ENCODE data around the gene IZUMO3. TPM values are rescaled to one million over a fixed set of nuclear protein-coding genes. Genes with fewer than 3 reads are reported as not detected.

Gene IZUMO3
- total RNA-seq, 2 donors from 2014 or later = not detected

- H3K4me1 Mint-ChIP-seq = no peaks in the 10 kb centered on the region
- H3K4me3 ChIP-seq (ENCODE audit: low read length) = no peak overlapping the region
- no peak for TF ChIP-seq CTCF (conservative IDR thresholded peaks at IDR 0.05)
These were observed 26.7 kb upstream of the IZUMO3 start for GRCh38 chr9:24572406-24572805.

GRCh38 chr9:24561957-24562356 lies 16.3 kb upstream of the IZUMO3 start:
- Histone ChIP-seq H3K4me3 (ENCODE audit: low read length) (no peak overlapping the region), H3K36me3 (ENCODE audit: control insufficient read depth, insufficient read depth, low read length) (no peaks in the 10 kb centered on the region), H3K27me3 (ENCODE audit: control insufficient read depth, insufficient read depth, low read length, poor library complexity, severe bottlenecking) (no peaks in the 10 kb centered on the region), H3K9ac (ENCODE audit: extremely low read depth, low read length, poor library complexity, severe bottlenecking) (no peak overlapping the region), H3K4me1 (ENCODE audit: control insufficient read depth, insufficient read depth, low read length) (no peaks in the 10 kb centered on the region), H3K9me3 (ENCODE audit: control insufficient read depth, low read length) (no peaks in the 10 kb centered on the region), H3K27ac (ENCODE audit: low read depth, low read length) (no peak overlapping the region)
- Mint-ChIP-seq H3K9me3 (no peaks in the 10 kb centered on the region), H3K4me1 (no peaks in the 10 kb centered on the region), H3K27me3 (ENCODE audit: insufficient read depth) (no peaks in the 10 kb centered on the region), H3K27ac (no peak overlapping the region), H3K36me3 (ENCODE audit: low read depth) (no peaks in the 10 kb centered on the region), H3K4me3 (no peak overlapping the region)
- WGBS, 2 experiments (ENCODE audit: insufficient coverage in 1 of 2, insufficient read length in 1 of 2) = 87 to 100% methylated on average over 2 to 3 of the region's 3 CpGs
- no peak for TF ChIP-seq CTCF (conservative IDR thresholded peaks at IDR 0.05)
- DNase-seq = no peak

More at GRCh38 chr9:24572406-24572805, 26.7 kb upstream of the IZUMO3 start:
- H3K36me3 ChIP-seq (ENCODE audit: control insufficient read depth, insufficient read depth, low read length) = no peaks in the 10 kb centered on the region
- Mint-ChIP-seq H3K36me3 (ENCODE audit: low read depth) (no peaks in the 10 kb centered on the region), H3K27ac (no peak overlapping the region), H3K4me3 (no peak overlapping the region), H3K9me3 (no peaks in the 10 kb centered on the region), H3K27me3 (ENCODE audit: insufficient read depth) (no peaks in the 10 kb centered on the region)
- DNase-seq = no peak
- H3K9me3 ChIP-seq (ENCODE audit: control insufficient read depth, low read length) = no peaks in the 10 kb centered on the region
- H3K9ac ChIP-seq (ENCODE audit: extremely low read depth, low read length, poor library complexity, severe bottlenecking) = no peak overlapping the region
- no peaks in the 10 kb centered on the region for H3K4me1 ChIP-seq (ENCODE audit: control insufficient read depth, insufficient read depth, low read length)
- 90% methylated on average over 2 of the region's 2 CpGs; no CpG with 5 or more reads in 1 of the 2 experiments for WGBS, 2 experiments (ENCODE audit: insufficient coverage in 1 of 2, insufficient read length in 1 of 2)
- no peaks in the 10 kb centered on the region for H3K27me3 ChIP-seq (ENCODE audit: control insufficient read depth, insufficient read depth, low read length, poor library complexity, severe bottlenecking)
- no peak overlapping the region for H3K27ac ChIP-seq (ENCODE audit: low read depth, low read length)

- no peaks in the 10 kb centered on the region for H3K36me3 Mint-ChIP-seq (ENCODE audit: low read depth)
- H3K36me3 ChIP-seq (ENCODE audit: control insufficient read depth, insufficient read depth, low read length) = no peaks in the 10 kb centered on the region
- H3K27ac Mint-ChIP-seq = no peak overlapping the region
- no peak overlapping the region for H3K9ac ChIP-seq (ENCODE audit: extremely low read depth, low read length, poor library complexity, severe bottlenecking)
- TF ChIP-seq CTCF (conservative IDR thresholded peaks at IDR 0.05) = no peak
- no peak overlapping the region for H3K4me3 ChIP-seq (ENCODE audit: low read length)
- no peaks in the 10 kb centered on the region for H3K9me3 Mint-ChIP-seq
- no peaks in the 10 kb centered on the region for H3K27me3 ChIP-seq (ENCODE audit: control insufficient read depth, insufficient read depth, low read length, poor library complexity, severe bottlenecking)
- H3K27me3 Mint-ChIP-seq (ENCODE audit: insufficient read depth) = no peaks in the 10 kb centered on the region
- H3K4me1 Mint-ChIP-seq = no peaks in the 10 kb centered on the region
- H3K4me1 ChIP-seq (ENCODE audit: control insufficient read depth, insufficient read depth, low read length) = no peaks in the 10 kb centered on the region
- DNase-seq = no peak
- H3K4me3 Mint-ChIP-seq = no peak overlapping the region
- no peak overlapping the region for H3K27ac ChIP-seq (ENCODE audit: low read depth, low read length)
- WGBS, 2 experiments (ENCODE audit: insufficient coverage in 1 of 2, insufficient read length in 1 of 2) = 100% methylated on average over 1 of the region's 2 CpGs; no CpG with 5 or more reads in 1 of the 2 experiments
- H3K9me3 ChIP-seq (ENCODE audit: control insufficient read depth, low read length) = no peaks in the 10 kb centered on the region
These were observed 7.5 kb upstream of the IZUMO3 start for GRCh38 chr9:24553183-24553552.

Data from endodermal cell (in vitro differentiated cells).